Loucy (cell line): ENCODE measurements around the gene TAB3.

Experiments used
- EZH2phosphoT487 ChIP-seq: fragments of 200-600 bp; IDR thresholded peaks from 2 replicates; pipeline ENCODE4 v1.6.1; 2018; ENCODE audit warnings: antibody characterized with exemption, mild to moderate bottlenecking, moderate library complexity, borderline replicate concordance
- TF ChIP-seq, protein P1 (sequence below): fragments of 200-600 bp; sonication (generic); conservative IDR thresholded peaks from 2 replicates; pipeline ENCODE4 v1.5.1; 2014; ENCODE audit warnings: mild to moderate bottlenecking, antibody characterized with exemption, low read length

GRCh38 chrX:30887288-30887687 lies 1.8 kb downstream of the TAB3 start:
- TF ChIP-seq, protein P1, sequence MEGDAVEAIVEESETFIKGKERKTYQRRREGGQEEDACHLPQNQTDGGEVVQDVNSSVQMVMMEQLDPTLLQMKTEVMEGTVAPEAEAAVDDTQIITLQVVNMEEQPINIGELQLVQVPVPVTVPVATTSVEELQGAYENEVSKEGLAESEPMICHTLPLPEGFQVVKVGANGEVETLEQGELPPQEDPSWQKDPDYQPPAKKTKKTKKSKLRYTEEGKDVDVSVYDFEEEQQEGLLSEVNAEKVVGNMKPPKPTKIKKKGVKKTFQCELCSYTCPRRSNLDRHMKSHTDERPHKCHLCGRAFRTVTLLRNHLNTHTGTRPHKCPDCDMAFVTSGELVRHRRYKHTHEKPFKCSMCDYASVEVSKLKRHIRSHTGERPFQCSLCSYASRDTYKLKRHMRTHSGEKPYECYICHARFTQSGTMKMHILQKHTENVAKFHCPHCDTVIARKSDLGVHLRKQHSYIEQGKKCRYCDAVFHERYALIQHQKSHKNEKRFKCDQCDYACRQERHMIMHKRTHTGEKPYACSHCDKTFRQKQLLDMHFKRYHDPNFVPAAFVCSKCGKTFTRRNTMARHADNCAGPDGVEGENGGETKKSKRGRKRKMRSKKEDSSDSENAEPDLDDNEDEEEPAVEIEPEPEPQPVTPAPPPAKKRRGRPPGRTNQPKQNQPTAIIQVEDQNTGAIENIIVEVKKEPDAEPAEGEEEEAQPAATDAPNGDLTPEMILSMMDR: no peak
- no peak for TF ChIP-seq EZH2phosphoT487
